HG02885 (cell line): ENCODE measurements around the gene ATP6V1G2.
A peak's percentile ranks its signal among the peaks of the same experiment; 100 is the strongest.
"Not testable (repeated sequence)": the region's sequence is repeated elsewhere in the genome, so short reads cannot be mapped to it uniquely, and the experiment has no call there.

Source experiments
- ATAC-seq: cut with Tn5 transposase; IDR thresholded peaks from one replicate; pipeline ENCODE4 v1.9.1; 2021; ENCODE audit warnings: mild to moderate bottlenecking; ENCODE audit not compliant: unreplicated experiment, poor library complexity

ATP6V1G2 gene

GRCh38 chr6:31546339-31546957 lies at the start of gene ATP6V1G2:
ATP6V1G2 (minus strand) TSS chr6:31546608; CDS start chr6:31546559, 49 bp downstream.
- ATAC-seq, result peak; percentile 54

GRCh38 chr6:31592396-31592771 lies 46.0 kb upstream of the ATP6V1G2 start:
- no peak for ATAC-seq

- not testable (repeated sequence) for ATAC-seq
These were observed 44.3 kb upstream of the ATP6V1G2 start for GRCh38 chr6:31590691-31591090.

DNA sequence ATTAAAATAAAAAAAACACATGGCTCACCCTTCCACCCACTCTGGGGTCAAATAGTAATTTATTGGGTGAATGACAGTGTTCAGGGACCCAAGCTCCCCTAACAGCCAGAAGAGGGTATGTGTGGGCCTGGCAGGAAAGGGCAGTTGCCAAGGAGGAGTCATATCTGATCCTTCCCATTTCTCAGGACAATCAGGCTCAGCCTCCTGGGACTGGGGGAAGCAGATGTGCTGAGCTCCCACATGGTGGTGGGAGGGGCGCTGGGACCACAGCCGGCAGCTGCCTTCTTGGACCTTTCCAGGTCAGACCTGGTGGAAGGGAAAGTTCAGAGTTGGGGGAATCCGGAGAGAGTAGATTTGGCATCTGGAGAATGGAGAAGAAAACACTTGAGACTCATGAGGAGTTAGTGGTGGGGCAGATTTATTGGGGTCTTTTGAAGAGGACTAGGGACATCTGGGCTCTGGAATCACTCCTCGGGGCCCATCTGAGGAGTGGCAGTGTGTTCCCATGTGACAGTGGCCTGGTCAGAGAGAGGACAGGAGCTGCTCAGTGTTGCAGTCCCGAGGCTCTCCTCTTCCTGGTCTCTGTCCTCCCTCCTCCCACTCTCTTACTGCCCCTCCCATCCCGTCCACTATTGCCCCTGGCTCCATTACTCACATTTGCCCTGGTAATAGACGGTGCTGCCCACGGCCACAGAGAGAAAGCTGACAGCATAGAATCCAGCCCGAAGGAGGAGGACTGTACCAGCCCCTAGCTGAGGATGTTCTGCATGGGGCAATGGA lies 42.7 kb upstream of the ATP6V1G2 start:
- no peak for ATAC-seq

- ATAC-seq, result no peak
These were observed 41.7 kb upstream of the ATP6V1G2 start for GRCh38 chr6:31587791-31588777.

GRCh38 chr6:31586599-31587281 lies 40.3 kb upstream of the ATP6V1G2 start:
- ATAC-seq, result no peak

DNA sequence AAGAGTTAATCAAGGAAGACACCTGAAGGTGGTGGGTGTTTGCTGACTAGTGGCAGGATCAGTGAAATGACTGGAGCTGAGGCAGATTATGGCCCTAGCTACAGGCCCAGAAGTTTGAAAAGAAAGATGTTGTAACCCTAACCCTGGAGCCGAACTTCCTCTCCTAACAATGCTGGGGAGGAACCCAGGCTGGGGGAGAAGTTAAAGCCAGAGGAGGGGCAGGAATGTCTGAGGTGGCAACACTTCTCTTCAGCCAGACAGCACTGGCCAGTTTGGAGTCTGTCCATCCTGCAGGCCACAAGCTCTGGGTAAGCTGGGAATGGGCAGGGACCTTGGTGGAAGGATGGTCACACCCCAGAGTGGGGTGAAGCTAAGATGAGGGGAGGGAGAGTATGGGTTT lies 39.6 kb upstream of the ATP6V1G2 start, which contains the start of gene LST1:
Gene LST1, plus strand, starts transcription at position 270 of the 400 bp plus-strand sequence. CDS start 1,023 bp downstream, outside the sequence.
- ATAC-seq, result no peak

DNA sequence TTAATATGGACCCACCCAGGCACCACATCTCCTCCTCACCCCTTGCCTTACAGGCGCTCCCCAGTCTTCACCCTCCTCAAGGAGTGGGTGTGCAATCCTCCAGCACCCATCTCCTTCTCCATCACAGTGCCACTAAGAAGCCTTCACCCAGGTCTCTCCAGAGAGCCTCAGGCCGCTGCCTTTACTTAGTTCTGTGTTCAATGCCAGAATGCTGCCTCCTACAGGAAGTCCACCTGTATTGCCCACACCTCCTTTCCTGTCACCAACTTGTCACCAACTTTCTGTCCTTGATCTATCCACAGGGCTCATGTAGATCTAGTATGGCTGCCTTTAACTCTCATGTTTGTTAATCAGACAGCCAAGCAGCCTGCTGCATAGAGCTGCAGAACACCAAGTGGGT lies 39.1 kb upstream of the ATP6V1G2 start:
- no peak for ATAC-seq

GRCh38 chr6:31582230-31582643 lies 35.8 kb upstream of the ATP6V1G2 start, which contains the start of gene LTB:
LTB (minus strand) TSS chr6:31582424; CDS start chr6:31582417, 7 bp downstream.
- no peak for ATAC-seq

GRCh38 chr6:31581434-31582229 lies 35.2 kb upstream of the ATP6V1G2 start:
- no peak for ATAC-seq

DNA sequence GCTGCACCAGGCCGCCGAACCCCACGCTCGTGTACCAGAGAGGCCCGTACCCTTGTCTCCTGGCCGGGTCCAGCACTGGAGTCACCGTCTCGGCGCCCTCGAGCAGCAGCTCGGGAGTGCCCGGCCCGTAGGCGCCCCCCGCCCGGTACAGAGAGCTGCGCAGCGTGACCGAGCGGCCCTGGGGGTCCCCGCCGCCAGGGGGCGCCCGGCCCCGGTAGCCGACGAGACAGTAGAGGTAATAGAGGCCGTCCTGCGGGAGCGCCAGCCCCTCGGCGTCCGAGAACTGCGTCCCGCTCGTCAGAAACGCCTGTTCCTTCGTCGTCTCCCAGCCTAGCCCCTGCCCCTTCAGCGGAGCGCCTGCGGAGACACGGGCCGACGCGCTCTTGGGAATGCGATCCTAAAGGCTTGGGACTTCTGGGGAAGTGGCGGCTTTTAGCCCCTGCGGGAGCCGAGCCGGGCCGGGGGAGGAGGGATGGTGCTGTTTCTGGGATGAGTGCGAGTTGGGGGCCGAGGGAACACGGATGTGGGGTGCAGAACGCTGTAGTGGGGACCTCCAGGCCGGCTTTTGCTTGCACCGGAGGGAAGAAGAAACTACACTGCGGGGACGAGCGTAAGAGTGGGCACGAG lies 34.5 kb upstream of the ATP6V1G2 start:
- peak; percentile 75 for ATAC-seq

- no peak for ATAC-seq
These were observed 34.0 kb upstream of the ATP6V1G2 start for GRCh38 chr6:31580438-31580740.

- no peak for ATAC-seq
These were observed 33.4 kb upstream of the ATP6V1G2 start for GRCh38 chr6:31579546-31580437.

GRCh38 chr6:31579119-31579505 lies 32.7 kb upstream of the ATP6V1G2 start:
- no peak for ATAC-seq

GRCh38 chr6:31578184-31579118 lies 32.0 kb upstream of the ATP6V1G2 start:
- no peak for ATAC-seq

- no peak for ATAC-seq
These were observed 31.2 kb upstream of the ATP6V1G2 start for GRCh38 chr6:31577579-31577966.
